CD1c-positive myeloid dendritic cell (primary cell): Measurements from ENCODE around the gene TMCO2.

Experiments used
- DNase-seq: peaks from one replicate; pipeline ENCODE4 v3.0.0-alpha.2; 2016; ENCODE audit errors: extremely low spot score

Gene TMCO2

GRCh38 chr1:40257688-40258444 is 10.1 kb downstream of the TMCO2 start, which contains the start of gene ZMPSTE24:
TSS of gene ZMPSTE24 (plus strand) at chr1:40258236. CDS start at chr1:40258272, 36 bp downstream.
- peak; percentile 98 for DNase-seq

GRCh38 chr1:40258445-40258769 is 10.7 kb downstream of the TMCO2 start:
- peak; percentile 9 for DNase-seq

GRCh38 chr1:40264354-40264781 is 16.6 kb downstream of the TMCO2 start:
- DNase-seq: no peak

GRCh38 chr1:40265298-40265697 is 17.6 kb downstream of the TMCO2 start:
- no peak for DNase-seq

- no peak for DNase-seq
Measured at GRCh38 chr1:40265919-40266318, 18.2 kb downstream of the TMCO2 start.

- DNase-seq: no peak
Measured at GRCh38 chr1:40266786-40267535, 19.2 kb downstream of the TMCO2 start.

- DNase-seq: no peak
Measured at GRCh38 chr1:40267767-40268187, 20.0 kb downstream of the TMCO2 start.

GRCh38 chr1:40268211-40268610 is 20.5 kb downstream of the TMCO2 start:
- DNase-seq: no peak

- DNase-seq: no peak
Measured at GRCh38 chr1:40270152-40270834, 22.6 kb downstream of the TMCO2 start.

GRCh38 chr1:40272653-40273213 is 25.0 kb downstream of the TMCO2 start:
- peak; percentile 20 for DNase-seq

GRCh38 chr1:40273547-40274166 is 25.9 kb downstream of the TMCO2 start:
- DNase-seq: no peak

- no peak for DNase-seq
Measured at GRCh38 chr1:40274331-40274730, 26.6 kb downstream of the TMCO2 start.

- no peak for DNase-seq
Measured at GRCh38 chr1:40276122-40276521, 28.4 kb downstream of the TMCO2 start.

- no peak for DNase-seq
Measured at GRCh38 chr1:40281853-40282252, 34.1 kb downstream of the TMCO2 start.

GRCh38 chr1:40291293-40291692 is 43.6 kb downstream of the TMCO2 start:
- no peak for DNase-seq

- no peak for DNase-seq
Measured at GRCh38 chr1:40299366-40300248, 51.9 kb downstream of the TMCO2 start.

GRCh38 chr1:40300249-40300567 is 52.5 kb downstream of the TMCO2 start:
- no peak for DNase-seq

- DNase-seq: no peak
Measured at GRCh38 chr1:40300651-40301050, 52.9 kb downstream of the TMCO2 start.

- no peak for DNase-seq
Measured at GRCh38 chr1:40301066-40301465, 53.3 kb downstream of the TMCO2 start.
